SK-N-SH (cell line): ENCODE data around the gene RNF40. TPM values are rescaled to one million over a fixed set of nuclear protein-coding genes. Genes with fewer than 3 reads are reported as not detected.

Source experiments
- CTCF ChIA-PET: fragments of 300-600, 350-600 bp; formaldehyde crosslinking; extraction: SDS; loops from one replicate; lab custom pipeline; 2021; lab: Yijun Ruan, JAX
- POLR2A ChIA-PET: fragments of 350-600 bp; sonication (Branson Sonifier 250); formaldehyde crosslinking; extraction: SDS; loops from one replicate; lab custom pipeline; 2020; ENCODE audit warnings: antibody characterized with exemption, inconsistent platforms; lab: Yijun Ruan, JAX
- DNase-seq: peaks from one replicate; pipeline ENCODE4 v3.0.0; 2012
- H2AFZ ChIP-seq: fragments of 200-600 bp; sonication (generic); 2 replicates; pipeline ENCODE4 v1.8.1; 2016; ENCODE audit warnings: antibody characterized with exemption, mild to moderate bottlenecking, low read depth
- H3F3A ChIP-seq: fragments of 200-600 bp; sonication (generic); replicated peaks from 2 replicates; pipeline ENCODE3; 2016; ENCODE audit warnings: antibody characterized with exemption, mild to moderate bottlenecking; ENCODE audit not compliant: insufficient read depth
- H3K27ac ChIP-seq, 2 experiments: fragments of 200-500 bp in 1 of 2; fragments of 200-600 bp in 1 of 2; sonication (Bioruptor generic) in 1 of 2; sonication (generic), shearing (Covaris generic) in 1 of 2; 2 replicates each; pipeline versions ENCODE4 v1.5.1 to v1.6.1; 2014 to 2016; ENCODE audit warnings: low read depth in 2 of 2, inconsistent platforms in 1 of 2, low read length in 1 of 2, mild to moderate bottlenecking in 1 of 2, mixed read lengths in 1 of 2
- H3K27me3 ChIP-seq: fragments of 200-600 bp; sonication (generic), shearing (Covaris generic); 2 replicates; pipeline ENCODE4 v1.6.1; 2016; ENCODE audit warnings: mixed run types; ENCODE audit not compliant: insufficient read depth
- H3K36me3 ChIP-seq, 2 experiments: fragments of 200-500 bp in 1 of 2; fragments of 200-600 bp in 1 of 2; sonication (Bioruptor generic) in 1 of 2; sonication (generic) in 1 of 2; replicated peaks in 1 of 2; 2 replicates each; pipeline versions ENCODE3 to v1.5.1; 2014 to 2016; ENCODE audit warnings: low read length in 1 of 2, mild to moderate bottlenecking in 1 of 2; ENCODE audit not compliant: insufficient read depth in 2 of 2, control insufficient read depth in 1 of 2
- H3K4me1 ChIP-seq, 2 experiments: fragments of 200-500 bp in 1 of 2; fragments of 200-600 bp in 1 of 2; sonication (Bioruptor generic) in 1 of 2; sonication (generic), shearing (Covaris generic) in 1 of 2; 2 replicates each; pipeline versions ENCODE4 v1.5.1 to v1.6.1; 2014 to 2016; ENCODE audit warnings: low read depth in 1 of 2, low read length in 1 of 2, mixed run types in 1 of 2; ENCODE audit not compliant: insufficient read depth in 2 of 2, control insufficient read depth in 1 of 2
- H3K4me2 ChIP-seq: fragments of 200-600 bp; sonication (generic), shearing (Covaris generic); 2 replicates; pipeline ENCODE4 v1.6.1; 2017; ENCODE audit warnings: mixed run types
- H3K4me3 ChIP-seq, 2 experiments: fragments of 200-500 bp in 1 of 2; fragments of 200-600 bp in 1 of 2; sonication (Bioruptor generic) in 1 of 2; sonication (generic), shearing (Covaris generic) in 1 of 2; 2 replicates each; pipeline versions ENCODE4 v1.5.1 to v1.8.1; 2014 to 2016; ENCODE audit warnings: low read depth in 2 of 2, inconsistent platforms in 1 of 2, low read length in 1 of 2, mild to moderate bottlenecking in 1 of 2, mixed read lengths in 1 of 2, moderate library complexity in 1 of 2
- H3K79me2 ChIP-seq: fragments of 200-600 bp; sonication (generic); 2 replicates; pipeline ENCODE4 v1.8.1; 2017; ENCODE audit warnings: mild to moderate bottlenecking; ENCODE audit not compliant: insufficient read depth
- H3K9ac ChIP-seq: fragments of 200-600 bp; sonication (generic); 2 replicates; pipeline ENCODE4 v1.6.1; 2017; ENCODE audit warnings: mixed run types
- H3K9me2 ChIP-seq: fragments of 200-600 bp; sonication (generic); 2 replicates; pipeline ENCODE4 v1.6.1; 2017; ENCODE audit warnings: mixed run types
- H3K9me3 ChIP-seq: fragments of 200-600 bp; sonication (generic); 2 replicates; pipeline ENCODE4 v1.6.1; 2017; ENCODE audit warnings: mixed run types, mild to moderate bottlenecking, moderate library complexity
- H4K20me1 ChIP-seq: fragments of 200-600 bp; sonication (generic); 2 replicates; pipeline ENCODE4 v1.6.1; 2017; ENCODE audit warnings: mild to moderate bottlenecking, mixed run types; ENCODE audit not compliant: insufficient read depth
- EP300 ChIP-seq, 2 experiments: IDR thresholded peaks; 2 replicates each; pipeline versions ENCODE4 v1.4.0 to v1.6.1; 2012; ENCODE audit warnings: borderline replicate concordance in 1 of 2, low read depth in 1 of 2, low read length in 1 of 2
- EZH2phosphoT487 ChIP-seq: fragments of 200-600 bp; sonication (generic); IDR thresholded peaks from 2 replicates; pipeline ENCODE4 v1.6.1; 2017; ENCODE audit warnings: low read depth, mixed run types, mild to moderate bottlenecking, antibody characterized with exemption, moderate library complexity, borderline replicate concordance
- JUND ChIP-seq: IDR thresholded peaks from 2 replicates; pipeline ENCODE4 v1.4.0; 2012
- MEF2A ChIP-seq: IDR thresholded peaks from 2 replicates; pipeline ENCODE4 v1.4.0; 2012; ENCODE audit warnings: low read depth, borderline replicate concordance
- NFIC ChIP-seq: IDR thresholded peaks from 2 replicates; pipeline ENCODE4 v1.4.0; 2012; ENCODE audit warnings: borderline replicate concordance
- POLR2AphosphoS5 ChIP-seq: IDR thresholded peaks from 2 replicates; pipeline ENCODE4 v1.6.1; 2012; ENCODE audit warnings: low read depth, low read length
- RXRA ChIP-seq: IDR thresholded peaks from 2 replicates; pipeline ENCODE4 v1.4.0; 2012; ENCODE audit warnings: low read depth, mild to moderate bottlenecking, borderline replicate concordance
- YY1 ChIP-seq: IDR thresholded peaks from 2 replicates; pipeline ENCODE4 v1.4.0; 2012; ENCODE audit warnings: low read depth, mild to moderate bottlenecking
- WGBS: methylation state at CpG from one replicate; pipeline ENCODE4 v1.1.6; 2017; ENCODE audit warnings: low lambda C conversion rate; 5-methylcytosine and 5-hydroxymethylcytosine counted together
- polyA plus RNA-seq, 3 experiments: library from polyadenylated mRNA; depleted of rRNA; stranded (reverse); fragments of >200 nt; gene quantifications; 2 replicates each; pipeline ENCODE4 v1.2.3, GENCODE V29; 2012
- TF ChIP-seq, protein P1 (sequence below): IDR thresholded peaks from 2 replicates; pipeline ENCODE4 v1.4.0; 2012; ENCODE audit warnings: low read depth, borderline replicate concordance
- TF ChIP-seq, protein P2 (sequence below): IDR thresholded peaks from 2 replicates; pipeline ENCODE4; 2012
- TF ChIP-seq, protein P3 (sequence below): fragments of 150-350 bp; IDR thresholded peaks from 2 replicates; pipeline ENCODE4 v1.6.1; 2016; ENCODE audit warnings: mild to moderate bottlenecking, low read depth, low read length

Gene RNF40
- polyA plus RNA-seq, 1 of the 3 experiments (the other 2 are of a cell fraction) = 49.8 TPM

DNA sequence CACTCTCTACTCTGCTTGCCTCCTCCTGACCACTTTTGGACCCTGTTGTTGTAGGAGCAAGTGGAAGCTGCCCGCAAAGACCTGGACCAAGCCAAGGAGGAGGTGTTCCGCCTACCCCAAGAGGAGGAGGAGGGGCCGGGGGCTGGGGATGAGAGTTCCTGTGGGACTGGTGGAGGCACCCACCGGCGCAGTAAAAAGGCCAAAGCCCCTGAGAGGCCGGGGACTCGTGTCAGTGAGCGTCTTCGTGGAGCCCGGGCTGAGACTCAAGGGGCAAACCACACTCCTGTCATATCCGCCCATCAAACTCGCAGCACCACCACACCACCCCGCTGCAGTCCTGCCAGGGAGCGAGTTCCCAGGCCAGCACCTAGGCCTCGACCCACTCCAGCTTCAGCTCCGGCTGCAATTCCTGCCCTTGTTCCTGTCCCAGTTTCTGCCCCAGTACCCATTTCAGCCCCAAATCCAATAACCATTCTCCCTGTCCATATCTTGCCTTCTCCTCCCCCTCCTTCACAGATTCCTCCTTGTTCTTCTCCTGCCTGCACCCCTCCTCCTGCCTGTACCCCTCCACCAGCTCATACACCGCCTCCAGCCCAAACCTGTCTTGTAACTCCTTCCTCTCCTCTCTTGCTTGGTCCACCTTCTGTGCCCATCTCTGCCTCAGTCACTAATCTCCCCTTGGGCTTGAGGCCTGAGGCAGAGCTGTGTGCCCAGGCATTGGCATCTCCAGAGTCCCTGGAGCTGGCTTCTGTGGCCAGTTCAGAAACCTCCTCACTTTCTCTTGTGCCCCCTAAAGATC lies 24.9 kb upstream of the RNF40 start:
- TF ChIP-seq, protein P1, sequence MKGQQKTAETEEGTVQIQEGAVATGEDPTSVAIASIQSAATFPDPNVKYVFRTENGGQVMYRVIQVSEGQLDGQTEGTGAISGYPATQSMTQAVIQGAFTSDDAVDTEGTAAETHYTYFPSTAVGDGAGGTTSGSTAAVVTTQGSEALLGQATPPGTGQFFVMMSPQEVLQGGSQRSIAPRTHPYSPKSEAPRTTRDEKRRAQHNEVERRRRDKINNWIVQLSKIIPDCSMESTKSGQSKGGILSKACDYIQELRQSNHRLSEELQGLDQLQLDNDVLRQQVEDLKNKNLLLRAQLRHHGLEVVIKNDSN = no peak
- TF ChIP-seq, all 33 proteins: peak for 0
- H3K4me1 ChIP-seq = peaks cover 11 to 21% of the 10 kb centered on the region in 2 experiments; a peak in 3 of 4 replicates
- H3K27ac ChIP-seq = no peak overlapping the region
- H3K36me3 ChIP-seq = peaks cover 37 to 61% of the 10 kb centered on the region in 2 experiments
- 97% methylated on average over 12 of the region's 17 CpGs for WGBS
- peaks cover 24% of the 10 kb centered on the region for H3F3A ChIP-seq
- H3K4me3 ChIP-seq = no peak overlapping the region
- no peak overlapping the region for H3K4me2 ChIP-seq
- no peak overlapping the region for H2AFZ ChIP-seq
- no peaks in the 10 kb centered on the region for H3K27me3 ChIP-seq
- no peak overlapping the region for H3K9ac ChIP-seq
- no peak for DNase-seq
- ChIA-PET POLR2A (interaction anchor here (0.8 kb wide), 1 partner anchor 10 kb away, joined by 3 read pairs; no protein-coding TSS in a partner anchor), CTCF (no interaction called here)
- H3K9me3 ChIP-seq = no peaks in the 10 kb centered on the region
- peaks cover 5% of the 10 kb centered on the region; the same call in 1 of the 2 replicates for H3K79me2 ChIP-seq
- H4K20me1 ChIP-seq = 0 out of 2 replicates have a peak, but pooled peaks cover 7% of the 10 kb centered on the region
- H3K9me2 ChIP-seq = no peaks in the 10 kb centered on the region

DNA sequence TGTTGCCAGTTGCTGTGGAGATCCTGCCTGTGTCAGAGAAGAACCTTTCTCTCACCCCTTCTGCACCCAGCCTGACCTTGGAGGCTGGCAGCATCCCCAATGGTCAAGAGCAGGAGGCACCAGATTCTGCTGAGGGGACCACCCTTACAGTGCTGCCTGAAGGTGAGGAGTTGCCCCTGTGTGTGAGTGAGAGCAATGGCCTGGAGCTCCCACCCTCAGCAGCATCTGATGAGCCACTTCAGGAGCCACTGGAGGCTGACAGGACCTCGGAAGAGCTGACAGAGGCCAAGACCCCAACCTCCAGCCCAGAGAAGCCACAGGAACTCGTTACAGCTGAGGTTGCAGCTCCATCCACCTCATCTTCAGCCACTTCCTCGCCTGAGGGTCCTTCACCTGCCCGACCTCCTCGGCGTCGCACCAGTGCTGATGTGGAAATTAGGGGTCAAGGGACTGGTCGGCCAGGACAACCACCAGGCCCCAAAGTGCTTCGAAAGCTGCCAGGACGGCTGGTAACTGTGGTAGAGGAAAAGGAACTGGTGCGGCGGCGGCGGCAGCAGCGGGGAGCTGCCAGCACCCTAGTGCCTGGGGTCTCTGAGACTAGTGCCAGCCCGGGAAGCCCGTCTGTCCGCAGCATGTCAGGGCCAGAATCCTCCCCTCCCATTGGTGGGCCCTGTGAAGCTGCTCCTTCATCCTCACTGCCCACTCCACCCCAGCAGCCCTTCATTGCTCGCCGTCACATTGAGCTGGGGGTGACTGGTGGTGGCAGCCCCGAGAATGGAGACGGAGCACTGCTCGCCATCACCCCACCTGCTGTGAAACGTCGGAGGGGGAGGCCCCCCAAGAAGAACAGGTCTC lies 24.1 kb upstream of the RNF40 start:
- Histone ChIP-seq H3K4me1 (peaks cover 11 to 21% of the 10 kb centered on the region in 2 experiments; a peak in 3 of 4 replicates), H3K9me3 (no peaks in the 10 kb centered on the region), H3K9me2 (no peaks in the 10 kb centered on the region), H3K79me2 (peaks cover 5% of the 10 kb centered on the region; the same call in 1 of the 2 replicates), H2AFZ (no peak overlapping the region), H3K9ac (no peak overlapping the region), H3K4me3 (no peak overlapping the region), H4K20me1 (0 out of 2 replicates have a peak, but pooled peaks cover 7% of the 10 kb centered on the region), H3K27me3 (no peaks in the 10 kb centered on the region), H3F3A (peaks cover 24% of the 10 kb centered on the region), H3K4me2 (no peak overlapping the region), H3K36me3 (peaks cover 29 to 60% of the 10 kb centered on the region in 2 experiments), H3K27ac (no peak overlapping the region)
- CTCF ChIA-PET = interaction anchor here (0.6 to 0.8 kb wide), 2 partner anchors 8 to 15 kb away, joined by 3 read pairs; no protein-coding TSS in a partner anchor
- POLR2A ChIA-PET = interaction anchor here (0.7 to 0.8 kb wide), 2 partner anchors 10 to 13 kb away, joined by 3 read pairs; partner anchors contain the start of gene PHKG2
- DNase-seq = no peak
- WGBS = over 99% methylated on average over 14 of the region's 25 CpGs
- no peak for TF ChIP-seq NFIC
- no peak for TF ChIP-seq MEF2A
- TF ChIP-seq, protein P2, sequence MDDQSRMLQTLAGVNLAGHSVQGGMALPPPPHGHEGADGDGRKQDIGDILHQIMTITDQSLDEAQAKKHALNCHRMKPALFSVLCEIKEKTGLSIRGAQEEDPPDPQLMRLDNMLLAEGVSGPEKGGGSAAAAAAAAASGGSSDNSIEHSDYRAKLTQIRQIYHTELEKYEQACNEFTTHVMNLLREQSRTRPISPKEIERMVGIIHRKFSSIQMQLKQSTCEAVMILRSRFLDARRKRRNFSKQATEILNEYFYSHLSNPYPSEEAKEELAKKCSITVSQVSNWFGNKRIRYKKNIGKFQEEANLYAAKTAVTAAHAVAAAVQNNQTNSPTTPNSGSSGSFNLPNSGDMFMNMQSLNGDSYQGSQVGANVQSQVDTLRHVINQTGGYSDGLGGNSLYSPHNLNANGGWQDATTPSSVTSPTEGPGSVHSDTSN = no peak
- no peak for TF ChIP-seq EP300 (IDR thresholded peaks at IDR 0.05; ENCODE audit: borderline replicate concordance in 1 of 2, low read depth in 1 of 2, low read length in 1 of 2)
- TF ChIP-seq RXRA = no peak
- TF ChIP-seq EZH2phosphoT487 = no peak
- no peak for TF ChIP-seq POLR2AphosphoS5
- TF ChIP-seq YY1 = no peak
- no peak for TF ChIP-seq JUND
- TF ChIP-seq, protein P3, sequence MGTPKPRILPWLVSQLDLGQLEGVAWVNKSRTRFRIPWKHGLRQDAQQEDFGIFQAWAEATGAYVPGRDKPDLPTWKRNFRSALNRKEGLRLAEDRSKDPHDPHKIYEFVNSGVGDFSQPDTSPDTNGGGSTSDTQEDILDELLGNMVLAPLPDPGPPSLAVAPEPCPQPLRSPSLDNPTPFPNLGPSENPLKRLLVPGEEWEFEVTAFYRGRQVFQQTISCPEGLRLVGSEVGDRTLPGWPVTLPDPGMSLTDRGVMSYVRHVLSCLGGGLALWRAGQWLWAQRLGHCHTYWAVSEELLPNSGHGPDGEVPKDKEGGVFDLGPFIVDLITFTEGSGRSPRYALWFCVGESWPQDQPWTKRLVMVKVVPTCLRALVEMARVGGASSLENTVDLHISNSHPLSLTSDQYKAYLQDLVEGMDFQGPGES = no peak
